Panc1 (cell line): Measurements from ENCODE around the gene RBM14. TPM values are rescaled to one million over a fixed set of nuclear protein-coding genes. Genes with fewer than 3 reads are reported as not detected.
"Not testable (repeated sequence)": the region's sequence is repeated elsewhere in the genome, so short reads cannot be mapped to it uniquely, and the experiment has no call there.

Experiments
- ATAC-seq: fragments of 200-7000 bp; cut with Tn5 transposase; 2 replicates; pipeline ENCODE4 v1.9.1; 2020; ENCODE audit warnings: mild to moderate bottlenecking, moderate library complexity
- BruUV-seq: library from RNA; stranded (reverse); fragments of 400-500 nt; replicated peaks from 2 replicates; lab custom pipeline; 2021; lab: Mats Ljungman, UMichigan
- CTCF ChIA-PET: fragments of 300-600 bp; sonication (Branson Sonifier 250); formaldehyde crosslinking; loops from one replicate; lab custom pipeline; 2022; ENCODE audit warnings: antibody characterized with exemption; lab: Charles Lee
- POLR2A ChIA-PET: fragments of 300-600 bp; sonication (Branson Sonifier 250); formaldehyde crosslinking; loops from one replicate; lab custom pipeline; 2022; ENCODE audit warnings: antibody characterized with exemption; lab: Charles Lee
- DNase-seq: peaks from one replicate; pipeline ENCODE4 v3.0.0-alpha.2; 2010; ENCODE audit warnings: low read depth, low spot score
- H3K27ac ChIP-seq: 2 replicates; pipeline ENCODE4 v1.5.1; 2011; ENCODE audit warnings: mild to moderate bottlenecking, low read length, inconsistent platforms
- H3K27me3 ChIP-seq: fragments of 200-500 bp; sonication (Bioruptor generic); 2 replicates; pipeline ENCODE4 v1.6.0; 2014; ENCODE audit warnings: low read length, inconsistent platforms; ENCODE audit not compliant: control insufficient read depth, insufficient read depth
- H3K36me3 ChIP-seq: fragments of 200-500 bp; sonication (Bioruptor generic); 2 replicates; pipeline ENCODE4 v1.5.1; 2014; ENCODE audit warnings: inconsistent platforms, mild to moderate bottlenecking, low read length, moderate library complexity; ENCODE audit not compliant: control insufficient read depth, insufficient read depth
- H3K4me1 ChIP-seq: 2 replicates; pipeline ENCODE4 v1.5.1; 2011; ENCODE audit warnings: inconsistent platforms, mild to moderate bottlenecking, low read length, moderate library complexity; ENCODE audit not compliant: control insufficient read depth, insufficient read depth
- H3K4me3 ChIP-seq, 2 experiments: 2 replicates each; pipeline ENCODE4 v1.5.1; 2011 to 2012; ENCODE audit warnings: low read depth in 2 of 2, low read length in 2 of 2, mild to moderate bottlenecking in 2 of 2, inconsistent platforms in 1 of 2, moderate library complexity in 1 of 2
- H3K9me3 ChIP-seq: fragments of 200-500 bp; sonication (Bioruptor generic); 2 replicates; pipeline ENCODE4 v1.5.1; 2014; ENCODE audit warnings: low read depth, mild to moderate bottlenecking, inconsistent platforms, low read length, moderate library complexity; ENCODE audit not compliant: control insufficient read depth, insufficient read depth
- CTCF ChIP-seq: fragments of 450-650 bp; IDR thresholded peaks from 2 replicates; pipeline ENCODE4 v1.5.1; 2017; ENCODE audit warnings: mild to moderate bottlenecking
- POLR2AphosphoS5 ChIP-seq: IDR thresholded peaks from 2 replicates; pipeline ENCODE4 v1.6.1; 2012; ENCODE audit warnings: mild to moderate bottlenecking, low read depth, low read length, moderate library complexity
- SIN3A ChIP-seq: IDR thresholded peaks from 2 replicates; pipeline ENCODE4 v1.6.1; 2012; ENCODE audit warnings: low read depth, mild to moderate bottlenecking, low read length, moderate library complexity, borderline replicate concordance; ENCODE audit not compliant: insufficient read depth
- TCF7L2 ChIP-seq: IDR thresholded peaks from 2 replicates; pipeline ENCODE4 v1.6.1; 2011; ENCODE audit warnings: mild to moderate bottlenecking, low read depth, low read length, inconsistent platforms
- in situ Hi-C: cut with HindIII; loops from 2 replicates; pipeline ENCODE4 v1.10.0; 2016; ENCODE audit warnings: low sequenced_read_pairs, low pct_unique_long_range_greater_than_20kb
- intact Hi-C: fragments of 100-400 bp; cut with micrococcal nuclease; formaldehyde crosslinking; loops from one replicate; pipeline ENCODE4 v1.10.0; 2022; ENCODE audit not compliant: unreplicated experiment
- total RNA-seq: library from RNA; stranded (reverse); gene quantifications from one replicate; pipeline ENCODE4 v1.2.1, GENCODE V29; 2021; ENCODE audit not compliant: unreplicated experiment
- TF ChIP-seq, protein P1 (sequence below), 2 experiments: IDR thresholded peaks; 2 replicates each; pipeline ENCODE4 v1.6.1; 2011 to 2012; ENCODE audit warnings: low read depth in 2 of 2, control low read depth in 1 of 2, low read length in 1 of 2, mild to moderate bottlenecking in 1 of 2, moderate library complexity in 1 of 2; ENCODE audit not compliant: insufficient read depth in 1 of 2

RBM14 gene
- total RNA-seq, 1 experiment from 2014 or later, result 93.9 TPM

DNA sequence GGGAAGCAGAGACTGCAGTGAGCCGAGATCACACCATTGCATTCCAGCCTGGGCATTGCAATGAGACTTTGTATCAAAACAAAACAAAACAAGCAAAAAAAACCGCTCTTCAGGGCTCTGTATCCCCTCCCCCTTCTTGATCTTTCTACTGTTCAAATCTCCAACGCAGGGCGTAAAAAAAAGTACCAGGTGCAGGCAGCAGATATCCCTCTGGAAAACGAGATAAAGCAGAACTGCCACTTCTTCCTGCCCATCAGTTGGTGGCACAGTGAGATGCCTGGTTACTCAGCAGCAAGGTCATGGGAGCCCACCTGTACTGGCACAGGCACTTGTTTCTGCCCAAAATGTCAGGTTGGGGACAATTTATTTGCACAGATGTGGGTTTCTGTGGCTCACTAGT, 12.3 kb upstream of the RBM14 start:
- intact Hi-C loops, result no loop called here
- ATAC-seq (no peak), DNase-seq (no peak)
- no peak overlapping the region for H3K27ac ChIP-seq
- in situ Hi-C loops, result no loop called here
- CTCF ChIA-PET, result no interaction called here
- POLR2A ChIA-PET, result no interaction called here
- TF ChIP-seq TCF7L2 (no peak), CTCF (no peak), SIN3A (no peak), POLR2AphosphoS5 (no peak)
- TF ChIP-seq, protein P1, sequence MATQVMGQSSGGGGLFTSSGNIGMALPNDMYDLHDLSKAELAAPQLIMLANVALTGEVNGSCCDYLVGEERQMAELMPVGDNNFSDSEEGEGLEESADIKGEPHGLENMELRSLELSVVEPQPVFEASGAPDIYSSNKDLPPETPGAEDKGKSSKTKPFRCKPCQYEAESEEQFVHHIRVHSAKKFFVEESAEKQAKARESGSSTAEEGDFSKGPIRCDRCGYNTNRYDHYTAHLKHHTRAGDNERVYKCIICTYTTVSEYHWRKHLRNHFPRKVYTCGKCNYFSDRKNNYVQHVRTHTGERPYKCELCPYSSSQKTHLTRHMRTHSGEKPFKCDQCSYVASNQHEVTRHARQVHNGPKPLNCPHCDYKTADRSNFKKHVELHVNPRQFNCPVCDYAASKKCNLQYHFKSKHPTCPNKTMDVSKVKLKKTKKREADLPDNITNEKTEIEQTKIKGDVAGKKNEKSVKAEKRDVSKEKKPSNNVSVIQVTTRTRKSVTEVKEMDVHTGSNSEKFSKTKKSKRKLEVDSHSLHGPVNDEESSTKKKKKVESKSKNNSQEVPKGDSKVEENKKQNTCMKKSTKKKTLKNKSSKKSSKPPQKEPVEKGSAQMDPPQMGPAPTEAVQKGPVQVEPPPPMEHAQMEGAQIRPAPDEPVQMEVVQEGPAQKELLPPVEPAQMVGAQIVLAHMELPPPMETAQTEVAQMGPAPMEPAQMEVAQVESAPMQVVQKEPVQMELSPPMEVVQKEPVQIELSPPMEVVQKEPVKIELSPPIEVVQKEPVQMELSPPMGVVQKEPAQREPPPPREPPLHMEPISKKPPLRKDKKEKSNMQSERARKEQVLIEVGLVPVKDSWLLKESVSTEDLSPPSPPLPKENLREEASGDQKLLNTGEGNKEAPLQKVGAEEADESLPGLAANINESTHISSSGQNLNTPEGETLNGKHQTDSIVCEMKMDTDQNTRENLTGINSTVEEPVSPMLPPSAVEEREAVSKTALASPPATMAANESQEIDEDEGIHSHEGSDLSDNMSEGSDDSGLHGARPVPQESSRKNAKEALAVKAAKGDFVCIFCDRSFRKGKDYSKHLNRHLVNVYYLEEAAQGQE (IDR thresholded peaks at IDR 0.05; ENCODE audit: insufficient read depth in 1 of 2, low read depth in 2 of 2, low read length in 1 of 2), result no peak
- no peaks in the 10 kb centered on the region for H3K4me1 ChIP-seq
- no peaks in the 10 kb centered on the region for H3K27me3 ChIP-seq
- BruUV-seq, result no TSS peak
- H3K36me3 ChIP-seq, result no peaks in the 10 kb centered on the region; the same call in 1 of the 2 replicates
- H3K4me3 ChIP-seq, result no peak overlapping the region
- H3K9me3 ChIP-seq, result no peaks in the 10 kb centered on the region

GRCh38 chr11:66606608-66607007, 9.8 kb upstream of the RBM14 start:
- H3K36me3 ChIP-seq, ATAC-seq, H3K9me3 ChIP-seq, DNase-seq, BruUV-seq, H3K27ac ChIP-seq, CTCF ChIA-PET, H3K4me1 ChIP-seq, H3K27me3 ChIP-seq, intact Hi-C loops, in situ Hi-C loops, H3K4me3 ChIP-seq: not testable (repeated sequence)
- POLR2A ChIA-PET, result interaction anchor here (0.6 kb wide), 1 partner anchor 11 kb away, joined by 3 read pairs; no protein-coding TSS in a partner anchor

DNA sequence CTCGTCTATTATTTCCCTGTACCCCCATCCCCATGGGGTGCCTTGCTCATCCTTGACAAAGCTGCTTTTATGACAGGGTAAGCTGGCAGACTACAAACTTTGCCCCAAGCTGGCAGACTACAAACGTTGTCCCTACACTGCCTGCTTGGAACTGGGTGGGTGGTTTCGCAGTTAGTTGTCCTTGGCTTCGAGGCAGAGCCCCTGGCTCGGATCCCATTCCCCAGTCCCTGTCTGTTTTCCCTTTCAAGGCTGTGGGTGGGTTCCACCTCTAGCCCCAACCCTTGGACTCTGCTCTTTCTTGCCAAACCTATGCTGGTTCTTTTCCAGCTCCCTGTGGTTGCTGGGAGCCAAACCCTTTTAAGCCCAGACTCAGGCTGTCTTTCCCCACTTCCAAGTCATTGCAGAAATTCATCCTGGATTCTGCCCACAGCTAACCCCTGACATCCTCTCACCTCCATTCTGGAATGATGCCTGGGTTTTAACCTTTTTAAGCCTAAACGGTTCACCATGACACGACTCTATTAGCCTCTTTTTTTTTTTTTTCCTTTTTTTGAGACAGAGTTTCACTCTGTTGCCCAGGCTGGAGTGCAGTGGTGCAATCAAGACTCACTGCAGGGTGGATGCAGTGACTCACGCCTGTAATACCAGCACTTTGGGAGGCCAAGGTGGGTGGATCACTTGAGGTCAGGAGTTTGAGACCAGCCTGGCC, 9.2 kb upstream of the RBM14 start:
- H3K27me3 ChIP-seq, result no peaks in the 10 kb centered on the region
- H3K36me3 ChIP-seq, result no peaks in the 10 kb centered on the region
- no peak for ATAC-seq
- no peak overlapping the region for H3K27ac ChIP-seq
- ChIA-PET CTCF (no interaction called here), POLR2A (interaction anchor here (0.6 kb wide), 1 partner anchor 10 kb away, joined by 3 read pairs; no protein-coding TSS in a partner anchor)
- intact Hi-C loops (no loop called here), in situ Hi-C loops (no loop called here)
- no peaks in the 10 kb centered on the region for H3K9me3 ChIP-seq
- H3K4me3 ChIP-seq, result no peak overlapping the region
- no peak for DNase-seq
- H3K4me1 ChIP-seq, result no peaks in the 10 kb centered on the region
- BruUV-seq, result no TSS peak
- no peak for TF ChIP-seq POLR2AphosphoS5
- no peak for TF ChIP-seq CTCF
- TF ChIP-seq, protein P1 (IDR thresholded peaks at IDR 0.05; ENCODE audit: insufficient read depth in 1 of 2, low read depth in 2 of 2, low read length in 1 of 2), result no peak
- TF ChIP-seq TCF7L2, result no peak
- TF ChIP-seq SIN3A, result no peak
